ENCODE results near the gene GXYLT1.

DNA sequence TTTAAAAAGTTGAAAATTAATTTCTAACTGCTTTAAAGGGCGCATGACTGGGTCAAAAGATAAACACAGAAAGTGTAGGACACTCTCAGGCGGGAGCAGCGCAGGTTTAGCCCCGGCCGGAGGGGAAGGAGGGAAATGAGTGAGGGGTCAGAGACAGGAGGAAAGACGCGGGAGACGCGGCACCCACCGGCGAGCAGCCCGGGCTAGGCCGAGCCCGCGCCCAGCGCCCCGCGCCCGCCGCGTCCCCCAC, 591 bp downstream of the GXYLT1 start:
- no peak for TF ChIP-seq EZH2phosphoT487 (IDR thresholded peaks at IDR 0.05; ENCODE audit: low read depth)
- TF ChIP-seq, protein P1, sequence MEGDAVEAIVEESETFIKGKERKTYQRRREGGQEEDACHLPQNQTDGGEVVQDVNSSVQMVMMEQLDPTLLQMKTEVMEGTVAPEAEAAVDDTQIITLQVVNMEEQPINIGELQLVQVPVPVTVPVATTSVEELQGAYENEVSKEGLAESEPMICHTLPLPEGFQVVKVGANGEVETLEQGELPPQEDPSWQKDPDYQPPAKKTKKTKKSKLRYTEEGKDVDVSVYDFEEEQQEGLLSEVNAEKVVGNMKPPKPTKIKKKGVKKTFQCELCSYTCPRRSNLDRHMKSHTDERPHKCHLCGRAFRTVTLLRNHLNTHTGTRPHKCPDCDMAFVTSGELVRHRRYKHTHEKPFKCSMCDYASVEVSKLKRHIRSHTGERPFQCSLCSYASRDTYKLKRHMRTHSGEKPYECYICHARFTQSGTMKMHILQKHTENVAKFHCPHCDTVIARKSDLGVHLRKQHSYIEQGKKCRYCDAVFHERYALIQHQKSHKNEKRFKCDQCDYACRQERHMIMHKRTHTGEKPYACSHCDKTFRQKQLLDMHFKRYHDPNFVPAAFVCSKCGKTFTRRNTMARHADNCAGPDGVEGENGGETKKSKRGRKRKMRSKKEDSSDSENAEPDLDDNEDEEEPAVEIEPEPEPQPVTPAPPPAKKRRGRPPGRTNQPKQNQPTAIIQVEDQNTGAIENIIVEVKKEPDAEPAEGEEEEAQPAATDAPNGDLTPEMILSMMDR (IDR thresholded peaks at IDR 0.05; ENCODE audit: low read depth, low read length): no peak

All from OCI-LY3 (cell line).